ENCODE data around the gene PARVA.

PARVA gene

DNA sequence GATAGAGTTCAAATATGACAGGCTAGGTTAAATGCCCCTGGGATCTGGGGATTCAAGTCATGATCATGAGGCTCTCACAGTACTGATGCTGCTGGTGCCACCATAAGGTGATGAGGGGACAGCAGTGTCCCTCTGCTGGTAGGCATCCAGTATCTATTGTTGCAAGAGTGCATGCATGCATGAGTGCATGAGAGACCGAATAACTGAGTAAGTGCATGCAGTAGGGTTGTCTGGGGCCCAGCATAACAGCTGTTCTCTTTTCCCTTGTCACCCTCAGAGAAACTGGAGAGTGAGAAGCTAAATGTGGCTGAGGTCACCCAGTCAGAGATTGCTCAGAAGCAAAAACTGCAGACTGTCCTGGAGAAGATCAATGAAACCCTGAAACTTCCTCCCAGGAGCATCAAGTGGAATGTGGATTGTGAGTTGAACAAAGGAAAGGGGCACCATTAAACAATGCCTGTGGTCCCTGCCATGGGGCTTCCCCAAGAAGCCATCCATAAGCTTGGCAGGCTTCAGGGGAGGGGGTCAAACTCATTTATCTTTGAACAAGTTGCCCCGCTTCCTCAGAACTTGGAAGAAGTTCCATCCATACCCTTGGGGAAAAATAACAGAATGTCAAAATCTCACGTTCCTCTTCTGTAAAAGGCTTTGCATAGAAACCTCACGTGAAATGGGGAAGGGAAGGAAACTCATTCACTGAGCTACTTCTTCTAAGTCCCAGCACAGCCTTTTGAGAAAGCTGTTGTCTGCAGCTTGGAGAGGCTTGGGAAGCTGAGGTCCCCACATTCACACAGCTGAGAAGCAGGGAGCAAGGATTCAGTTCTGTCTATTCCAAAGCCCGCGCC is 119.0 kb downstream of the PARVA start:
- H3K9me3 Mint-ChIP-seq: no peaks in the 10 kb centered on the region
- no peak overlapping the region for H3K4me3 Mint-ChIP-seq
- H3K4me1 Mint-ChIP-seq (ENCODE audit: low read depth): no peaks in the 10 kb centered on the region
- no peak overlapping the region for H3K27ac Mint-ChIP-seq
- H3K27me3 Mint-ChIP-seq (ENCODE audit: low read depth): peaks cover 11% of the 10 kb centered on the region
- no peaks in the 10 kb centered on the region for H3K36me3 Mint-ChIP-seq (ENCODE audit: low read depth)

GRCh38 chr11:12497431-12497830 is 120.1 kb downstream of the PARVA start:
- no peaks in the 10 kb centered on the region for H3K36me3 Mint-ChIP-seq (ENCODE audit: low read depth)
- peaks cover 11% of the 10 kb centered on the region for H3K27me3 Mint-ChIP-seq (ENCODE audit: low read depth)
- H3K9me3 Mint-ChIP-seq: no peaks in the 10 kb centered on the region
- H3K4me1 Mint-ChIP-seq (ENCODE audit: low read depth): no peaks in the 10 kb centered on the region
- no peak overlapping the region for H3K27ac Mint-ChIP-seq
- H3K4me3 Mint-ChIP-seq: no peak overlapping the region

GRCh38 chr11:12499071-12499470 is 121.7 kb downstream of the PARVA start:
- H3K4me1 Mint-ChIP-seq (ENCODE audit: low read depth): no peaks in the 10 kb centered on the region
- H3K4me3 Mint-ChIP-seq: no peak overlapping the region
- no peaks in the 10 kb centered on the region for H3K36me3 Mint-ChIP-seq (ENCODE audit: low read depth)
- no peaks in the 10 kb centered on the region for H3K9me3 Mint-ChIP-seq
- peaks cover 11% of the 10 kb centered on the region for H3K27me3 Mint-ChIP-seq (ENCODE audit: low read depth)
- no peak overlapping the region for H3K27ac Mint-ChIP-seq

GRCh38 chr11:12502046-12502445 is 124.7 kb downstream of the PARVA start:
- Mint-ChIP-seq H3K4me3 (no peak overlapping the region), H3K36me3 (ENCODE audit: low read depth) (no peaks in the 10 kb centered on the region), H3K27ac (no peak overlapping the region), H3K9me3 (no peaks in the 10 kb centered on the region), H3K27me3 (ENCODE audit: low read depth) (peaks cover 3% of the 10 kb centered on the region), H3K4me1 (ENCODE audit: low read depth) (no peaks in the 10 kb centered on the region)

GRCh38 chr11:12503039-12503484 is 125.7 kb downstream of the PARVA start:
- peaks cover 3% of the 10 kb centered on the region for H3K27me3 Mint-ChIP-seq (ENCODE audit: low read depth)
- H3K4me1 Mint-ChIP-seq (ENCODE audit: low read depth): no peaks in the 10 kb centered on the region
- H3K27ac Mint-ChIP-seq: no peak overlapping the region
- H3K4me3 Mint-ChIP-seq: no peak overlapping the region
- no peaks in the 10 kb centered on the region for H3K36me3 Mint-ChIP-seq (ENCODE audit: low read depth)
- H3K9me3 Mint-ChIP-seq: no peaks in the 10 kb centered on the region

- no peaks in the 10 kb centered on the region for H3K4me1 Mint-ChIP-seq (ENCODE audit: low read depth)
These were observed 126.5 kb downstream of the PARVA start for GRCh38 chr11:12503886-12504285.

DNA sequence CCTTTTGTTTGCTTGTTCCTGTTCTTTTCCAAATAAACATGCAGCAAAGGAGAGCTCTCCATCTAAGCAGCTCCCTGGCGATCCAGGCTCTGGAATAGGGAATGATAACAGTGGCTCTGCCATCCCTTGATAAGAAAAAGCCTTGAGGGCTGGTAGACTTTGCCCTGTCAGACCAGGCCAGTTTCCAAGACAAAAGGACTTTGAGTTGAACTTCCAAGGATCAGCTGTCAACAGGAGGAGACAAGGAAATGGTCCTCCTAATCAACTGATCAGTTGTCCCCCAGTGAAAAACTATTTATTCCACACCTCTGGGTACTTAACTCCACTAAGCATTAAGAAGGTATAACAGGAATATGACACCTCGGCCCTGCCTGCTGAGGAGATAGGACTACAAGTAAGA is 127.8 kb downstream of the PARVA start:
- Mint-ChIP-seq H3K36me3 (ENCODE audit: low read depth) (no peaks in the 10 kb centered on the region), H3K9me3 (no peaks in the 10 kb centered on the region), H3K4me1 (ENCODE audit: low read depth) (no peaks in the 10 kb centered on the region), H3K4me3 (no peak overlapping the region), H3K27me3 (ENCODE audit: low read depth) (no peaks in the 10 kb centered on the region), H3K27ac (no peak overlapping the region)

More at GRCh38 chr11:12503886-12504285, 126.5 kb downstream of the PARVA start:
- H3K36me3 Mint-ChIP-seq (ENCODE audit: low read depth): no peaks in the 10 kb centered on the region
- no peak overlapping the region for H3K27ac Mint-ChIP-seq
- H3K4me3 Mint-ChIP-seq: no peak overlapping the region
- H3K9me3 Mint-ChIP-seq: no peaks in the 10 kb centered on the region
- H3K27me3 Mint-ChIP-seq (ENCODE audit: low read depth): no peaks in the 10 kb centered on the region

- H3K36me3 Mint-ChIP-seq (ENCODE audit: low read depth): no peaks in the 10 kb centered on the region
- H3K9me3 Mint-ChIP-seq: no peaks in the 10 kb centered on the region
- H3K4me3 Mint-ChIP-seq: no peak overlapping the region
- H3K27ac Mint-ChIP-seq: no peak overlapping the region
- H3K4me1 Mint-ChIP-seq (ENCODE audit: low read depth): no peaks in the 10 kb centered on the region
- no peaks in the 10 kb centered on the region for H3K27me3 Mint-ChIP-seq (ENCODE audit: low read depth)
These were observed 129.1 kb downstream of the PARVA start for GRCh38 chr11:12506404-12506921.

DNA sequence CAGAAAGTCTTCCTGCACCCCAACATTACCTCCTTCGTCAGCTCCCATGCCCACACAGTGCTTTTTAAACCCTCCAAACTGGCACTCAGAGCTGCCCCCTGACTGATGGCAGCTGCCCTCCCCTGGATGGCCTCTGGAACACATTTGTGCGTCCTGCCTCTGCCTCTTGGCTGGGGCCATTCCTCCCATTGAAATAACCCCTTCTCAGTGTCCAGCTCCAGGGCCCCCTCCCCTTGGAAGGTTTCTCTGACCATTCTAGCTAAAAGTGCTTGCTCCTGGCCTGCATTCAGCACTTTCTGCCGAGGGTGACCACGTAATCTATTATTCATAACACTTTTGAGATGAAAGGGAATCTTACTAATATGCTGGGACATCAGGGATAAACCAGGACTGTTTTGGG is 130.0 kb downstream of the PARVA start:
- no peaks in the 10 kb centered on the region for H3K9me3 Mint-ChIP-seq
- peaks cover 3% of the 10 kb centered on the region for H3K27me3 Mint-ChIP-seq (ENCODE audit: low read depth)
- no peak overlapping the region for H3K27ac Mint-ChIP-seq
- H3K4me3 Mint-ChIP-seq: no peak overlapping the region
- no peaks in the 10 kb centered on the region for H3K36me3 Mint-ChIP-seq (ENCODE audit: low read depth)
- H3K4me1 Mint-ChIP-seq (ENCODE audit: low read depth): no peaks in the 10 kb centered on the region

GRCh38 chr11:12508151-12508751 is 130.9 kb downstream of the PARVA start:
- Mint-ChIP-seq H3K36me3 (ENCODE audit: low read depth) (no peaks in the 10 kb centered on the region), H3K27me3 (ENCODE audit: low read depth) (peaks cover 5% of the 10 kb centered on the region), H3K9me3 (no peaks in the 10 kb centered on the region), H3K27ac (no peak overlapping the region), H3K4me3 (no peak overlapping the region), H3K4me1 (ENCODE audit: low read depth) (no peaks in the 10 kb centered on the region)

DNA sequence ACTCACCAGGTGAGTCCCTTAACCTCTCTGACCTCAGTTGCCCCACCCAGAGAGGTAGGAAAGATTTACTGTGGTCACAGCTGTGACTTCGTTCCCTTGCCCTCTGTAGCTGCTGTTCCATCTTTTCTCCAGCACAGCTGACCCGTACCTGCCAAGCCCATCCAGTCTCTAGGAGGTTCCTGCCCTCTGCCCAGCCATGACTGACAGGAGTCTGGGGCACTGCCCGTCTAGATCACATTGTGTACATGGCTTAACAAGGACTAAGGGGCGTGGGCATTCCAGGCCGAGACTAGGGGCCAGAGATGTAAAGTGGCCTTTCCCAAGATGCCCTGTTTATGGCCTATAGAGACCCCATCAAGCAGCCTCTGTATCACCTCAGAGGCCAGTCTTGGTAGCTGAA is 132.0 kb downstream of the PARVA start:
- Mint-ChIP-seq H3K27ac (no peak overlapping the region), H3K27me3 (ENCODE audit: low read depth) (peaks cover 5% of the 10 kb centered on the region), H3K36me3 (ENCODE audit: low read depth) (no peaks in the 10 kb centered on the region), H3K9me3 (no peaks in the 10 kb centered on the region), H3K4me3 (no peak overlapping the region), H3K4me1 (ENCODE audit: low read depth) (no peaks in the 10 kb centered on the region)

DNA sequence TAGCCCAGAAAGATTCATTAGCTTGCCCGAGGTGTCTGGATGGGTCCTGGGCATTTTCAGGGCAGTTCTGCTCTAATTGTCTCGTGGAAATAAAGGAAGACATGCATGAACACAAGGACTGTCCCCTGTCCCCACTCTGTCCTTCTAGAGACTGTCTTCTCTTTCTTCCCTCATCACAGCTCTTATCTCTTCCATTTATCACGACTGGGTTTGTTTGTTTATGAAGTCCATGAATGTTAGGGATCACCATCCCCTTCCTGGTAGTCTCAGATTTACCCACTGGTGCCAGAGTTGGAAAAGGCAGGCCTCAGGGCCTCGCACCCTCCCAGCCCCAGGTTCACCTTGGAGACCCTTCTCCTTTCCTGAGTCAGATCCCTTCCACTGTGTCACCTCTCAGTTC is 134.8 kb downstream of the PARVA start:
- Mint-ChIP-seq H3K27ac (no peak overlapping the region), H3K27me3 (ENCODE audit: low read depth) (peaks cover 5% of the 10 kb centered on the region), H3K9me3 (no peaks in the 10 kb centered on the region), H3K4me1 (ENCODE audit: low read depth) (no peaks in the 10 kb centered on the region), H3K36me3 (ENCODE audit: low read depth) (no peaks in the 10 kb centered on the region), H3K4me3 (no peak overlapping the region)

GRCh38 chr11:12512826-12513395 is 135.5 kb downstream of the PARVA start:
- no peaks in the 10 kb centered on the region for H3K4me1 Mint-ChIP-seq (ENCODE audit: low read depth)
- no peaks in the 10 kb centered on the region for H3K9me3 Mint-ChIP-seq
- no peak overlapping the region for H3K27ac Mint-ChIP-seq
- H3K36me3 Mint-ChIP-seq (ENCODE audit: low read depth): no peaks in the 10 kb centered on the region
- no peak overlapping the region for H3K4me3 Mint-ChIP-seq
- peaks cover 5% of the 10 kb centered on the region for H3K27me3 Mint-ChIP-seq (ENCODE audit: low read depth)

DNA sequence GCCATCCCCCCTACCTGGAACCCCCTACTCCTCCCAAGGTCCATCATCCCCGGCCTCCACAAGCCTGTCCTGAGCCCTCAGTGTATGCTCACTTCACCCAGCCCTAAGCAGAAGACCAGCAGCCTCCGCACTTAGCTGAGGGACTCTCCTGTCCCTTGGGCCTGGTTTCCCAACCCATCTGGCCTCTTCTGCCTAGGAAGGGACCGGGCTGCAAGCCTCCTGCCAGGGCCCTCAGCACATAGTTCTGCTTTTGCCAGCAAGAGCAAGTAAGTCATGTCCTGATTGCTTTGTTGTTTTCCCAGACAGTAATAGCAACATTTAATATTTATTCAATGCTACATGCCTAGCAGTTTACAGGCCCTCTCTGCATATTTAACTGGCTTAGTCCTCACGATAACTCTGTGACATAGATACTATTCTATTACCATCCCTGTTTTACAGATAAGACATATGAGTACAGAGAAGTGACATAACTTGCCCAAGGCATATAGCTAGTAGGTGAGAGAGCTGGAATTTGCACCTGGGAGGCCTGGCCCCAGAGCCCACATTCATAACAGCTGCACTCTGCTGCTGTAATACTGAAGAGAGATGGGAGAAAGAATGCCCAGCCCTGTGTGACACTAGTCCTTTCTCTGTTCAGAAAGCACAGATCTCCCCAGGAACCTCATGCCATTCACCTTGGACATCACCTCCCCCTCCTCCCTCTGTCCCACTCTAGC is 139.2 kb downstream of the PARVA start:
- Mint-ChIP-seq H3K36me3 (ENCODE audit: low read depth) (no peaks in the 10 kb centered on the region), H3K4me1 (ENCODE audit: low read depth) (no peaks in the 10 kb centered on the region), H3K9me3 (no peaks in the 10 kb centered on the region), H3K27ac (no peak overlapping the region), H3K27me3 (ENCODE audit: low read depth) (peaks cover 5% of the 10 kb centered on the region), H3K4me3 (no peak overlapping the region)

All from T-helper 1 cell treated with Interleukin-12 subunit alpha and Interleukin-12 subunit beta and Interleukin-4 antibody, amounts not matched to agents 30 μg/mL and 1 μg/mL, for 36 hours (primary cell).